HFFc6 (cell line): Measurements from ENCODE around the gene ANKS1A. TPM values are rescaled to one million over a fixed set of nuclear protein-coding genes. Genes with fewer than 3 reads are reported as not detected.
A peak's percentile ranks its signal among the peaks of the same experiment; 100 is the strongest.
"Not testable (repeated sequence)": the region's sequence is repeated elsewhere in the genome, so short reads cannot be mapped to it uniquely, and the experiment has no call there.

Experiments used
- DNase-seq: peaks from one replicate; pipeline ENCODE4 v3.0.0-alpha.2; 2018
- H3K27ac Mint-ChIP-seq: 2 replicates; pipeline ENCODE4 v1.8.0; 2020; ENCODE audit warnings: mild to moderate bottlenecking, mixed read lengths
- H3K27me3 Mint-ChIP-seq: 2 replicates; pipeline ENCODE4 v1.8.0; 2021; ENCODE audit warnings: mild to moderate bottlenecking, moderate library complexity, mixed read lengths; ENCODE audit not compliant: insufficient read depth
- H3K36me3 Mint-ChIP-seq: 2 replicates; pipeline ENCODE4 v1.8.0; 2021; ENCODE audit warnings: low read depth, mixed read lengths
- H3K4me1 Mint-ChIP-seq: 2 replicates; pipeline ENCODE4 v1.8.0; 2020; ENCODE audit warnings: low read depth, mixed read lengths
- H3K4me3 Mint-ChIP-seq: 2 replicates; pipeline ENCODE4 v1.8.0; 2020; ENCODE audit warnings: mild to moderate bottlenecking, moderate library complexity, mixed read lengths
- H3K9me3 Mint-ChIP-seq: 2 replicates; pipeline ENCODE4 v1.8.0; 2020; ENCODE audit warnings: mild to moderate bottlenecking, mixed read lengths
- CTCF ChIP-seq: fragments of 200-600 bp; sonication (generic); IDR thresholded peaks from 2 replicates; pipeline ENCODE4 v1.5.0; 2021; ENCODE audit warnings: antibody characterized with exemption, mild to moderate bottlenecking
- total RNA-seq, 6 experiments: library from RNA; stranded (reverse); fragmentation: NEBNext Ultra II Directional; extraction: Animal tissue kit (Norgen Biotek cat#: 25700); gene quantifications; 2 replicates in 1 of 6; 3 replicates in 5 of 6; pipeline ENCODE4 v1.2.3, GENCODE V29; 2021

ANKS1A gene
- total RNA-seq, 6 experiments from 2014 or later = 11.6 to 13.5 (median 13.1) TPM

DNA sequence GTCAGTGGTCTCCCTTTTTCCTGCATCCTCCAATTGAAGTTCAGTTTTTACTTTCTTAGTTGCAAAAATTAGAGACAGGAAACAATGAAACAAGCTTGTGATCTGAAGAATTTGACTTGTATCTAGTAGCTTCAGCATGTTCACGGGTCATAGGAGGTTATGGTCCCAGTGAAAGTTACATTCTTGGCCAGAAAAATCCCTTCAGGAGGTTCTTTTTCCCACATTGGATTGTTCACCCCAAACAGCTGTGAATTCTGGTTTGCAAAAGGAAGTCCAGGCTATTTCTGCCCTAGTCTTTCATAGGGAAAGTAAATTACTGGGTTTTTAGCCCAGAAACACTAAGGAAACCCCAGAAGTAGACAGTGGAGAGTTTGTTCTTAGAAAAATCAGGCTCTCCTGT, 8.1 kb downstream of the ANKS1A start:
- H3K4me3 Mint-ChIP-seq = no peak overlapping the region
- H3K27ac Mint-ChIP-seq = no peak overlapping the region
- no peaks in the 10 kb centered on the region for H3K9me3 Mint-ChIP-seq
- no peak for TF ChIP-seq CTCF
- no peak for DNase-seq
- H3K36me3 Mint-ChIP-seq = no peaks in the 10 kb centered on the region
- peaks cover 11% of the 10 kb centered on the region for H3K4me1 Mint-ChIP-seq
- H3K27me3 Mint-ChIP-seq = no peaks in the 10 kb centered on the region

DNA sequence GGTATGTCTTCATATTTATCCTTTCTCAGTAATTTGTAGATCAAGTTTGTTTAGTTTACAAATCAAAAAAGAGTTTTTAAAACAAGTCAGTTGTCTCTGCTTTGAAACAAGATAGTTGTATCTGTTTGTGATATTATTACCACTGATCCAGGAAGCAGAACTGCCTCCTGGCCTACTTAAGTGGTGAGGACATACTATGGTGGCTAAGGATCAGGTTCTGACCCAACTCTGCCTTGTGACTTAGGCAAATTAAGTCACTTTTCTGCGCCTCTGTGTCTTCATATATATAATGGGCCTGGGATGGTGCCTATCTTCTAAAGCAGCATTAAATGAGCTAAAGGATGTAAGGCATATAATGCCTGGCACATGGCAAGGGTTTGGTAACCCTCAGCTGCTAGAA, 8.7 kb downstream of the ANKS1A start:
- no peaks in the 10 kb centered on the region for H3K36me3 Mint-ChIP-seq
- no peaks in the 10 kb centered on the region for H3K9me3 Mint-ChIP-seq
- H3K4me1 Mint-ChIP-seq = peaks cover 13% of the 10 kb centered on the region
- H3K4me3 Mint-ChIP-seq = no peak overlapping the region
- no peaks in the 10 kb centered on the region for H3K27me3 Mint-ChIP-seq
- no peak overlapping the region for H3K27ac Mint-ChIP-seq
- DNase-seq = no peak
- TF ChIP-seq CTCF = no peak

GRCh38 chr6:34899748-34900147, 10.7 kb downstream of the ANKS1A start:
- not testable (repeated sequence) for H3K4me3 Mint-ChIP-seq, H3K36me3 Mint-ChIP-seq, DNase-seq, H3K9me3 Mint-ChIP-seq, H3K27ac Mint-ChIP-seq, H3K27me3 Mint-ChIP-seq
- peaks cover 13% of the 10 kb centered on the region for H3K4me1 Mint-ChIP-seq

DNA sequence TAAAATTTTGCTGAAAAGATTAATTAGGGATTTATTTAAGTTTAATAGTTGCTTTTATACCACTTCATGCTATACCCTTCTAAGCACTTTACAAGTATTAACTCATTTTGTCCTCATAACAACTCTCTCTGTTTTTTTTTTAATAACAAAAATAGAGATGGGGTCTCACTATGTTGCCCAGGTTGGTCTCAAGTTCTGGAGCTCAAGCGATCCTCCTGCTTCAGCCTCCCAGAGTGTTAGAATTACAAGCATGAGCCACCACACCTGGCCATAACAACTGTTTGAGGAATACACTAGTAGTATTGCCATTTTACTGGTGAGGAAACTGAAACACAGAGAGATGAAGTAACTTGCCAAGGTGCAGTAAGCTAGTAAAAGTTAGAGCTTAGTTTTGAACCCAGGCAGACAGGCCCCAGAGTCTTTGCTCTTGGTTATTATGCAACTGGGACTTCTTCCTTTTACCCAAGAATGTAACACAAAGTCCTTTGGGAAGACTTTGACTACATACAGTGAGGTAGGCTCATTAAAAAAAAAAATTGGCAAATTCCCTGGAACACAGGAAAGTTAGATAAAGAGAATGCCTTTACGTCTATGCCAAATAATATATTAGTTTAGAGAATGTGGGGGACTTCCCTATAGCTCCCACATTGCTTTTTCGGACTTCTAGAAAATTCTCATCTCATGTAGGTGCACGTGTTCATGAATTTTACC, 11.4 kb downstream of the ANKS1A start:
- H3K27ac Mint-ChIP-seq = no peak overlapping the region
- H3K36me3 Mint-ChIP-seq = peaks cover 6% of the 10 kb centered on the region; the same call in 1 of the 2 replicates
- no peak for DNase-seq
- H3K9me3 Mint-ChIP-seq = no peaks in the 10 kb centered on the region
- H3K4me3 Mint-ChIP-seq = no peak overlapping the region
- H3K4me1 Mint-ChIP-seq = peaks cover 13% of the 10 kb centered on the region
- no peaks in the 10 kb centered on the region for H3K27me3 Mint-ChIP-seq
- TF ChIP-seq CTCF = no peak

DNA sequence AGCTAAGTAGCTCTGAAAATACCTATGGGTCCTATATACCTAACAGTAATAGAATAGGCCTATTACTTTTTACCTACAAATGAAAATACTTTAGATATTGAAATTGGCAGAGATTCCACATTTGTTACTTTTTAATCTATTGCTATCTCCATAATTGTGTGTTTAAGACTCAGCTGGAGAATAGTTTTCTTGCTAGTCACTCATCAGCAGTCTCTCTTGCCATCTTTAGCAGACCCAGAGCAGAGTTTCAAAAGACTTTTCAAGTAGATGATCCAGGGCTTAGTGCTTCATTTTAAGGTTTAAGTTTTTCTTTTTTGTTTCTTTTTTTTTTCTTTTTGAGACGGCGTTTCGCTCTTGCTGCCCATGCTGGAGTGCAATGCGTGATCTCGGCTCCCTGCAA, 12.9 kb downstream of the ANKS1A start:
- peak; percentile 48 for DNase-seq
- no peaks in the 10 kb centered on the region for H3K27me3 Mint-ChIP-seq
- H3K36me3 Mint-ChIP-seq = peaks cover 6% of the 10 kb centered on the region; the same call in 1 of the 2 replicates
- H3K27ac Mint-ChIP-seq = no peak overlapping the region
- no peak for TF ChIP-seq CTCF
- H3K4me1 Mint-ChIP-seq = peaks cover 13% of the 10 kb centered on the region
- no peak overlapping the region for H3K4me3 Mint-ChIP-seq
- H3K9me3 Mint-ChIP-seq = no peaks in the 10 kb centered on the region

- Mint-ChIP-seq H3K9me3 (no peaks in the 10 kb centered on the region), H3K36me3 (peaks cover 6% of the 10 kb centered on the region; the same call in 1 of the 2 replicates), H3K27ac (no peak overlapping the region), H3K27me3 (no peaks in the 10 kb centered on the region), H3K4me1 (peaks cover 13% of the 10 kb centered on the region), H3K4me3 (no peak overlapping the region)
- no peak for TF ChIP-seq CTCF
- DNase-seq = no peak
Observed at GRCh38 chr6:34904990-34905613, 16.0 kb downstream of the ANKS1A start.
